Osteocyte (in vitro differentiated cells): ENCODE data around the gene BACH2. TPM values are rescaled to one million over a fixed set of nuclear protein-coding genes. Genes with fewer than 3 reads are reported as not detected.

Source experiments
- DNase-seq: peaks from one replicate; pipeline ENCODE4 v3.0.0; 2021; ENCODE audit warnings: mixed read lengths; ENCODE audit not compliant: unreplicated experiment; ENCODE audit errors: extremely low spot score
- H3K27ac Mint-ChIP-seq: one replicate; pipeline ENCODE4 v1.8.0; 2021; ENCODE audit warnings: mild to moderate bottlenecking, mixed read lengths; ENCODE audit not compliant: unreplicated experiment
- H3K27me3 Mint-ChIP-seq: one replicate; pipeline ENCODE4 v1.8.0; 2021; ENCODE audit warnings: mixed read lengths; ENCODE audit not compliant: unreplicated experiment
- H3K36me3 Mint-ChIP-seq: one replicate; pipeline ENCODE4 v1.8.0; 2021; ENCODE audit warnings: mixed read lengths; ENCODE audit not compliant: unreplicated experiment
- H3K4me1 Mint-ChIP-seq: one replicate; pipeline ENCODE4 v1.8.0; 2021; ENCODE audit warnings: mixed read lengths; ENCODE audit not compliant: unreplicated experiment
- H3K4me3 Mint-ChIP-seq: one replicate; pipeline ENCODE4 v1.8.0; 2021; ENCODE audit warnings: mild to moderate bottlenecking, moderate library complexity, mixed read lengths; ENCODE audit not compliant: unreplicated experiment
- H3K9me3 Mint-ChIP-seq: one replicate; pipeline ENCODE4 v1.8.0; 2021; ENCODE audit warnings: mixed read lengths; ENCODE audit not compliant: unreplicated experiment
- total RNA-seq: library from RNA; stranded (reverse); gene quantifications from 2 replicates; pipeline ENCODE4 v1.2.1, GENCODE V29; 2021
- TF ChIP-seq, protein P1 (sequence below): fragments of 200-600 bp; sonication (generic); IDR thresholded peaks from 2 replicates; pipeline ENCODE4 v1.5.0; 2021; ENCODE audit warnings: antibody characterized with exemption, mild to moderate bottlenecking, moderate library complexity

The BACH2 gene
- total RNA-seq, 1 donor from 2014 or later: 1.6 TPM

DNA sequence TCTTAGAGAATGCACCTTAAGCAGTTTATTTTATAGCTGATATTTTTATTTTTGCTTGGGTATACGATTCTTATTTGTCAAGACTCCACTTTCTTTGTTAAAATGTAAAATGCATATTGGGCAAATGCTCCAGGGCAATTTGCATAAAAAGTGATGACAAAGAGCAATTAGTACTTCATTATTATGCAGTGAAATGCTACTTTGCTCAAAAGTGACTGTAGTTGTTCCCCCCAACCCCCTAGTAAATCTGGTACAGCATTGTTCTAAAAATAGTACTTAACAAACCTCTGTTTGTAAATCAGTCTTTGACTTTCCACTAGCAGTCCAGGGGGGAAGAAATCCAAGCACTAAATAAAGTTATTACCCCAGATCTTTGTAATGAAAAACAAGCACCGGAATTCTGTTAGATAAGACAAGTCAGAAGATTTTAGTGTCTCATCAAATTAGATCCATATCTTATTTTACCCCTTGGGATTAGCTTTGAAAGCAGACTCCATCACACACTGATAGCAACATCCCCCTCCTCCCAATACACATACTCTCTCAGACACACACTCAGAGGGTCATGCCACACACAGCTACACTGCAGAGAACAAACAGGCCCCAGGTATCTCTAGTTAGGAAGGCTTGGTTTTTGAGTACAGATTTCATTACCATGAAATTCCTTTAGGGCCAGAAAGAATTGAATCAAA, 32.9 kb upstream of the BACH2 start:
- H3K27me3 Mint-ChIP-seq: no peaks in the 10 kb centered on the region
- no peaks in the 10 kb centered on the region for H3K9me3 Mint-ChIP-seq
- no peak overlapping the region for H3K27ac Mint-ChIP-seq
- TF ChIP-seq, protein P1, sequence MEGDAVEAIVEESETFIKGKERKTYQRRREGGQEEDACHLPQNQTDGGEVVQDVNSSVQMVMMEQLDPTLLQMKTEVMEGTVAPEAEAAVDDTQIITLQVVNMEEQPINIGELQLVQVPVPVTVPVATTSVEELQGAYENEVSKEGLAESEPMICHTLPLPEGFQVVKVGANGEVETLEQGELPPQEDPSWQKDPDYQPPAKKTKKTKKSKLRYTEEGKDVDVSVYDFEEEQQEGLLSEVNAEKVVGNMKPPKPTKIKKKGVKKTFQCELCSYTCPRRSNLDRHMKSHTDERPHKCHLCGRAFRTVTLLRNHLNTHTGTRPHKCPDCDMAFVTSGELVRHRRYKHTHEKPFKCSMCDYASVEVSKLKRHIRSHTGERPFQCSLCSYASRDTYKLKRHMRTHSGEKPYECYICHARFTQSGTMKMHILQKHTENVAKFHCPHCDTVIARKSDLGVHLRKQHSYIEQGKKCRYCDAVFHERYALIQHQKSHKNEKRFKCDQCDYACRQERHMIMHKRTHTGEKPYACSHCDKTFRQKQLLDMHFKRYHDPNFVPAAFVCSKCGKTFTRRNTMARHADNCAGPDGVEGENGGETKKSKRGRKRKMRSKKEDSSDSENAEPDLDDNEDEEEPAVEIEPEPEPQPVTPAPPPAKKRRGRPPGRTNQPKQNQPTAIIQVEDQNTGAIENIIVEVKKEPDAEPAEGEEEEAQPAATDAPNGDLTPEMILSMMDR: no peak
- no peaks in the 10 kb centered on the region for H3K4me1 Mint-ChIP-seq
- DNase-seq: no peak
- no peaks in the 10 kb centered on the region for H3K36me3 Mint-ChIP-seq
- H3K4me3 Mint-ChIP-seq: no peak overlapping the region

DNA sequence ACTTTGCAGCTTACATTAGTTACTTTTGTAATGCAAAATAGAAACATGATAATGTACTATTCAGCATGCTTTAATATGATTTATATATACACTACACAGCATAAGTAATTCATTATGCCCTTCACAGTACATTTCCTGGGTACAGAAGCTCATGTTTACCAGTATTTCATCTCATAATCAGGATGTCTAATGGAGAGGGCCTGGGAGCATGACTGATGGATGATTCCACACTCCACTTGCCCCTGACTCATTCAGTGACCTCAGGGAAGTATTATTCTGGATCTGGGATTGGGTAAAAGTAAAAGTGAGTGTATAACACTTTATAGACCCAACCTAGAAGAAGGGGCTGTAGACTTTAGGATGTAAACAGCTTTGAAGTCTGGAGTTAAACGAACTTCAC, 31.4 kb upstream of the BACH2 start:
- no peak for DNase-seq
- H3K4me3 Mint-ChIP-seq: no peak overlapping the region
- H3K27me3 Mint-ChIP-seq: no peaks in the 10 kb centered on the region
- no peaks in the 10 kb centered on the region for H3K36me3 Mint-ChIP-seq
- no peak overlapping the region for H3K27ac Mint-ChIP-seq
- no peaks in the 10 kb centered on the region for H3K4me1 Mint-ChIP-seq
- TF ChIP-seq, protein P1: no peak
- H3K9me3 Mint-ChIP-seq: no peaks in the 10 kb centered on the region

- Mint-ChIP-seq H3K27ac (no peak overlapping the region), H3K4me3 (no peak overlapping the region), H3K4me1 (no peaks in the 10 kb centered on the region), H3K9me3 (no peaks in the 10 kb centered on the region), H3K27me3 (no peaks in the 10 kb centered on the region), H3K36me3 (no peaks in the 10 kb centered on the region)
- DNase-seq: no peak
- TF ChIP-seq, protein P1: no peak
Measured at GRCh38 chr6:90326404-90327057, 29.9 kb upstream of the BACH2 start.

- TF ChIP-seq, protein P1: no peak
- H3K4me1 Mint-ChIP-seq: no peaks in the 10 kb centered on the region
- no peaks in the 10 kb centered on the region for H3K36me3 Mint-ChIP-seq
- no peaks in the 10 kb centered on the region for H3K9me3 Mint-ChIP-seq
- H3K4me3 Mint-ChIP-seq: no peak overlapping the region
- peaks cover 10% of the 10 kb centered on the region for H3K27me3 Mint-ChIP-seq
- no peak overlapping the region for H3K27ac Mint-ChIP-seq
- DNase-seq: no peak
Measured at GRCh38 chr6:90323706-90324105, 27.1 kb upstream of the BACH2 start.

DNA sequence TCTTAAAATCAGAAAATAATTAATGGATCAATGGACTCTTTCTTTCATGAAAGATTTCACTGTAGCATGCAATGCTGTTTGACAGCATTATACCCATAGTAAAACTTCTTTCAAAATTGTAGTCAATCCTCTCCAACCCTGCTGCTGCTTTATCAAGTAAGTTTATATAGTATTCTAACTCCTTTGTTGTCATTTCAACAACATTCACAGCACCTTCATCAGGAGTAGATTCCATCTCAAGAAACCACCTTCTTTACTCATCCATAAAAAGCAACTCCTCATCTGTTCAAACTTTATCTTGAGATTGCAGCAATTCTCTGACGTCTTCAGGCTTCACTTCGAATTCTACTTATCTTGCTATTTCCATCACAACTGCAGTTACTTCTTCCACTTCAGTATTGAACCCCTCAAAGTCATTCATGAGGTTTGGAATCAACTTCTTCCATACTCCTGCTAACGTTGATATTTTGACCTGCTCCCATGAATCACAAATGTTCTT, 26.4 kb upstream of the BACH2 start:
- H3K27ac Mint-ChIP-seq: no peak overlapping the region
- no peaks in the 10 kb centered on the region for H3K36me3 Mint-ChIP-seq
- H3K27me3 Mint-ChIP-seq: peaks cover 10% of the 10 kb centered on the region
- TF ChIP-seq, protein P1: no peak
- H3K4me1 Mint-ChIP-seq: no peaks in the 10 kb centered on the region
- no peak for DNase-seq
- H3K9me3 Mint-ChIP-seq: no peaks in the 10 kb centered on the region
- no peak overlapping the region for H3K4me3 Mint-ChIP-seq
